OCI-LY7 (cell line): ENCODE measurements around the gene HIF1A.

Source experiments
- EZH2phosphoT487 ChIP-seq: fragments of 200-600 bp; sonication (generic); IDR thresholded peaks from 2 replicates; pipeline ENCODE4 v1.6.1; 2018; ENCODE audit warnings: low read depth, borderline replicate concordance, mild to moderate bottlenecking, mixed run types, antibody characterized with exemption, low read length, moderate library complexity, mixed read lengths
- TF ChIP-seq, protein P1 (sequence below): fragments of 200-600 bp; sonication (generic); conservative IDR thresholded peaks from 2 replicates; pipeline ENCODE4 v1.5.1; 2014; ENCODE audit warnings: mild to moderate bottlenecking, antibody characterized with exemption, low read length, moderate library complexity, mixed read lengths

GRCh38 chr14:61765225-61765943, 70.1 kb downstream of the HIF1A start:
- TF ChIP-seq, protein P1, sequence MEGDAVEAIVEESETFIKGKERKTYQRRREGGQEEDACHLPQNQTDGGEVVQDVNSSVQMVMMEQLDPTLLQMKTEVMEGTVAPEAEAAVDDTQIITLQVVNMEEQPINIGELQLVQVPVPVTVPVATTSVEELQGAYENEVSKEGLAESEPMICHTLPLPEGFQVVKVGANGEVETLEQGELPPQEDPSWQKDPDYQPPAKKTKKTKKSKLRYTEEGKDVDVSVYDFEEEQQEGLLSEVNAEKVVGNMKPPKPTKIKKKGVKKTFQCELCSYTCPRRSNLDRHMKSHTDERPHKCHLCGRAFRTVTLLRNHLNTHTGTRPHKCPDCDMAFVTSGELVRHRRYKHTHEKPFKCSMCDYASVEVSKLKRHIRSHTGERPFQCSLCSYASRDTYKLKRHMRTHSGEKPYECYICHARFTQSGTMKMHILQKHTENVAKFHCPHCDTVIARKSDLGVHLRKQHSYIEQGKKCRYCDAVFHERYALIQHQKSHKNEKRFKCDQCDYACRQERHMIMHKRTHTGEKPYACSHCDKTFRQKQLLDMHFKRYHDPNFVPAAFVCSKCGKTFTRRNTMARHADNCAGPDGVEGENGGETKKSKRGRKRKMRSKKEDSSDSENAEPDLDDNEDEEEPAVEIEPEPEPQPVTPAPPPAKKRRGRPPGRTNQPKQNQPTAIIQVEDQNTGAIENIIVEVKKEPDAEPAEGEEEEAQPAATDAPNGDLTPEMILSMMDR: no peak
- TF ChIP-seq EZH2phosphoT487: no peak
